Stimulated activated CD8-positive, alpha-beta memory T cell treated with anti-CD3 and anti-CD28 coated beads, Interleukin-12 subunit alpha, Interleukin-12 subunit beta, amount 100 ng/mL, for 24 hours (primary cell): ENCODE data around the gene FHOD3.
"Not testable (repeated sequence)": the region's sequence is repeated elsewhere in the genome, so short reads cannot be mapped to it uniquely, and the experiment has no call there.

Experiments
- DNase-seq: peaks from one replicate; pipeline ENCODE4 v3.0.0-alpha.2; 2020; ENCODE audit errors: extremely low read depth

The FHOD3 gene

GRCh38 chr18:36547544-36547943 is 250.0 kb downstream of the FHOD3 start:
- DNase-seq, result no peak

DNA sequence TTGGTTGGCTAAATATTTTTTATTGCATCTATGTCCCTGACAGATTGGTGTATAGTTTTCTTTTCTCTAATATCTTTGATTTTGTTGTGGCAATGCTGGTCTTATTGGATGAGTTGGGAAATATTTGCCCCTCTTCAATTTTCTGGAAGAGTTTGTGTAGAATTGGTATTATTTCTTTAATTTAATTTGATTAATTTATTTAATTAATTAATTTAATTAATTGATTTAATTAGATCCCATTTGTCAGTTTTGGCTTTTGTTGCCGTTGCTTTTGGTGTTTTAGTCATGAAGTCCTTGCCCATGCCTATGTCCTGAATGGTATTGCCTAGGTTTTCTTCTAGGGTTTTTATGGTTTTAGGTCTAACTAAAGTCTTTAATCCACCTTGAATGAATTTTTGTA is 253.8 kb downstream of the FHOD3 start:
- DNase-seq, result not testable (repeated sequence)

DNA sequence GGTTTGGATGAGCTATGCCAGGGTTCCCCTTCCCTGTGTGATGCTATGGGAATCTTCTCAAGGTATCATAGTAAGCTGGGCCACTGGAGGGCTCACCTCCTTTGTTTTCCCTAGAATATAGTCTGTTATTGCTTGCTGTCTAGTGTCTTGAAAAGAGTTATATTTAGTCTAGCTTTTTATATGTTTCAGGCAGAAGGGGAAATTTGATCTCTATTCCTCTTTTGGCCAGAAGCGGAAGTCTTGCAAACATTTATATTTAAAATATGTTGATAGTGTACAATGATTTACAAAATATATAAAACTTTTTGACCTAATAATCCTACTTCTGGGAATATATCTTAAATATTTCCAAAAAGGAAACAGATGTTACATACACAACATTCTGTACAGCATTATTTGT is 260.7 kb downstream of the FHOD3 start:
- no peak for DNase-seq

DNA sequence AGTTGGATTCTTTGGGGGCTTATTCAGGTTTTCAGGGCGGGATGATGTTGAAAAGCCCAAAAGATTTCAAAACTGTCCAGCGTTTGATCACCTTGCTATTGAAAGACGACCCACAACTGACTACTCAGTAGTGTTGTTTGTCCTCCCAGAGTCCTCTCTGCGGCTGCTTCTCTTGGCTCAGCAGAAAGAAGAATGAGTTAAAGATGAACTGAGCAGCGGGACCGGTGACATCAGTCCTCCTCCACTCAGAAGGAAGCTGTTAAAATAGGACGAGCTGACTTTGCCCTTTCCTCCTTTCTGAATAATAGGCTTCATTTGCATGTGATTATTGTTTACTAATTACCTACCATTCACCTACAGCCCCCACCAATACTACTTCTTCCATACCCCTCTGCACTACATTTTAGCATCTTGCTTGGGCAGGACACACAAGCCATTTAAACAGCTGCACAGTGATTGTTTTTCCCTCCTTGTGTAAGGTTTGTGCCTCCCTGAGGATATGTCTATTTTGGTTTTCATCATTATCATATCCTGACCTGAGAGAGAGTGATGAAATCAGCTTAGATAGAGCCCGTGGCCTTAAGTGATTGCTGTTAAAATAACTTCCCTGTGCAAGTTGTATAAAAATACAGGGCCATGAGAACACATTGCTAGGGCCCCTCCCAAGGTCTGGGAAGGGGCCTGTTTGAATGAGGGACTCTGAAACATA is 261.8 kb downstream of the FHOD3 start:
- no peak for DNase-seq

GRCh38 chr18:36560187-36560586 is 262.7 kb downstream of the FHOD3 start:
- DNase-seq, result no peak

DNA sequence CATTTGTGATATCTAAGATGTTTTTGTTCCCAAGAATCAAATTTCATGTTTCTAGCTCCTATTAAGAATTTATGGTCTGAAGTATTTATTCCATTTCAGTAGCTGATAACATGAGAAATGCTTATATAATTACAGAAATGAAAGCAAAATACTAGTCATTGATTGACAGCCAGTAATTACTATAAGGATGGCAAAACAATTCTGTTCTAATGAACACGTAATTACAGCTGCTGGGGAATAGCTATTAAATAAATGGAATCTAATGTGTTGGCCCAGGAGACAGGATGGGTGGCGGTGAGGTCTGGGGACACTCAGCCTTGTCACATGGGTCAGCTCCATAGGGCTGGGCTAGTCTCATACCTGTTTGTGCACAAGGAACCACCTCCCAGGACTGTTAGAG is 263.5 kb downstream of the FHOD3 start:
- DNase-seq, result no peak

GRCh38 chr18:36564841-36565240 is 267.3 kb downstream of the FHOD3 start:
- DNase-seq, result no peak

DNA sequence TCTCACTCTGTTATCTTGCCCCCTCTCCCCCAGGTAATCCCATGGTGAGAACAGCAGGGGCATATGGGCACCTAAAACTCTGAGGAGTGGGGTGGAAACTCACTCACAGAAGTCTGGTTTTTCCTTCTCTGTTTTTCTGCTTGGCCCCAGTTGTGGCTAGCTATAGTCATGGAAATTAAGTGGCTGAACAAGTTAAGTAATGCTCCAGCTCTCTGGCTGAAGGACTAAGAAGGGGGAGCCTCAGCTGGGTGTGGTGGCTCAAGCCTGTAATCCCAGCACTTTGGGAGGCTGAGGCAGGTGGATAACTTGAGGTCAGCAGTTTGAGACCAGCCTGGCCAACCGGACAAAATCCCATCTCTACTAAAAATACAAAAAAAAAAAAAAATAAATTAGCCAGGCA is 270.3 kb downstream of the FHOD3 start:
- no peak for DNase-seq

DNA sequence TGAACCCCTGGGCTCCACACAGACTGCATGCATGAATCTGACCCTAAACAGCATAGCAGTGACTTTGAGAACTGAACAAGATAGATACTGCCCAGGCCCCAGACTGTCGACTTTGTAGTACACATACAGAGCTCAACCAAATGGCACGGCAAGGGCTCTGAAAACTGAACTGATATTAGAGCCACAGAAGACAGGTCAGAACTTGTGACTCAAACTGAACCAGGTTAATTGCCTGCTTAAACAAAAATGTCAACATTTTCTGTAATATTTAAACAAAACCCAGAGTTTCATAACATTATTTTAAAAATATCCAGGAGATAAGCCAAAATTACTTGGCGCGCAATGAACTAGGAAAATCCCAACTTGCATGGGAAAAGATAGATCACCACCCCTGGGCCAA is 271.0 kb downstream of the FHOD3 start:
- DNase-seq, result no peak

DNA sequence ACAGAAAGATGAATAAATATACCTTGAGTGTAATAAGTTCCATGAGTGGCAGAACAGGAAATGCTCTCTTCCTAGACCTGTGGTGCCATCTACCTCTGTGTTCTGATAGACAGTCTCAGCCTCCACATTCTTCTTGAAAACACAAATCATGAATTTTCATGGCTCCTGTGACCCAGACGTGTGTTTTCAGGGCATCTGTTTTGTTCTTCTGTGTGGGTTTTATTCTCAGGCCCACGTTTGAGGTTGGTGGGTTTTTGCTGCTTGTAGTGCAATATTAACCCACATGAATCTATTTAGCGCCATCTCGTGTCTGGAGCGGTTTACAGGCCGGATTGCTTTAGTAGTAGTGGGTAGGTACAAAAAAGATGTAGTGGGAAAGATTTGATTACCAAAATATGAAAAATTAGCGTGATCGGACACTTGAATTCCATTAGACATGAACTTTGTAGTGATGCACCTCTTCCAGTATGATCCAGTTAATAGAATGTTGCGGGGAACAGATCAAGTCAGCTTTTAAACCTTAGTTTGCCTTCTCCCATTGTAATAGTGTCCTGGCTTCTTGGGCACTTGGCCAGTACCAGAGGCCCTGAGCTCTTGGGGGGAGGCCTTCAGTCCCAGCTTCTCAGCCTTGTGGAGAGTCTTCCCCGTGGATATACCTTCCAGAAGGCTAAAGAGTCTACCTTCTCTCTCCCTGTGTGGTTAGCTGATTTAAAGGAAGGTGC is 274.8 kb downstream of the FHOD3 start:
- DNase-seq, result no peak

- no peak for DNase-seq
Observed at GRCh38 chr18:36576339-36576738, 278.8 kb downstream of the FHOD3 start.

- DNase-seq, result no peak
Observed at GRCh38 chr18:36578871-36579710, 281.6 kb downstream of the FHOD3 start.

DNA sequence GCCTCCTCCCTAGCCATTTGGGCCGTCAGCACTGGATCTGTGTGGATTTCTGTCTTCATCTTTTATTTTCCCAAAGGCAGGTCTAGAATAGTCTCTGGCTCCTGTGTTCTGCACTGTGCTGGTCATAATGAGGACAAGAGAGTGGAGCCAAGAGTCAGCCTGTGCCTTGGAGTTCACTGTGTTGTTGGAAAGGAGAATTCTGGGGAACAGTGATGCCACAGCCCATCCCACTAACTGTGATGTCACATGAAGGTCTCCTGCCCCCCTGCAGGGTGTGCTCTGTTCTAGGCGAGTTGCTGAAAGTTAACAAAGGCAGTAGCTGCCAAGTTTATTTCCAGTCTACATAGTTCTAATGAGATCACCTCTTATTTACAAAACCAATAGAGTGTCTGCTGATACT is 282.8 kb downstream of the FHOD3 start:
- DNase-seq, result no peak

DNA sequence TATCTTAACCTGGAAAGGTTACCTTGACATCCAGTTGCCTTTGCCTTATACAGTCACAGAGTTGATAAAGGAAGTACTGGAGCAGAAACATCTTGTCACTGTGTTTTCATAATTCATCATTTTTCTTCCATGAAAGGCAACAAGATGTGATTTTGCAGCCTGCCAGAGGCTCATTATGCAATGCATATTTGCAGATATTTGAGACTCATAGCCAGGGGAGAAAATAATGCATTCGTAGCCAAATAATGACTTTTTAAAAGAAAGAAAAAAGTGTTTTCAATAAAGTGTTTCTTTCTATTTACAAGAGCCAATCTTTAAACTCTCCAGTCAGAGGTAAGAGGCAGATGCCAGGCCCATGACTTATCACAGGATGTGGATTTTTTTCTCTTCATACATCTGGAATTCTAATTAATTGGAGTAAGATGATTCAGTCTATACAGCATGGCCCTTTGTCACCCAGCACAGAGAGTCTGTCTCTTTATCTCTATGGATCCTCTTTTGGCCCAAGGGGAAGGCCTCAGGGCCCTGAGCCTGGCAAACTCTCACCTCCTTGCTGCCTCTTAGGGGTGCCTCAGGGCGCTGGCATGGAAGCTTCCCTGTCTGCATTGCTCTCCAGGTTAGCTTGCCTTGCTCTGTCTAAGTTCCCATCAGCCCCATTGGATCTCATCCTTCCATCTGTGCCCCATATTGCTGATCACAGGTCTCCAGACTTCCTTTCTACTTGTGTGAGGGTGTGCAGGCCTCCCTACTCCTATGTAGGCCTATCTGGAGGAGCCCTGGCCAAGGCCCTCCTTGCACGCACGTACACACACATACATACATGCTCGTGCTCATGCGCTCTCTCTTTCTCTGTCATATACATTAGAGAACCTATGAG is 283.6 kb downstream of the FHOD3 start:
- no peak for DNase-seq

- DNase-seq, result no peak
Observed at GRCh38 chr18:36582988-36583745, 285.7 kb downstream of the FHOD3 start.

GRCh38 chr18:36589857-36590543 is 292.5 kb downstream of the FHOD3 start:
- no peak for DNase-seq

GRCh38 chr18:36590621-36591580 is 293.4 kb downstream of the FHOD3 start:
- no peak for DNase-seq

DNA sequence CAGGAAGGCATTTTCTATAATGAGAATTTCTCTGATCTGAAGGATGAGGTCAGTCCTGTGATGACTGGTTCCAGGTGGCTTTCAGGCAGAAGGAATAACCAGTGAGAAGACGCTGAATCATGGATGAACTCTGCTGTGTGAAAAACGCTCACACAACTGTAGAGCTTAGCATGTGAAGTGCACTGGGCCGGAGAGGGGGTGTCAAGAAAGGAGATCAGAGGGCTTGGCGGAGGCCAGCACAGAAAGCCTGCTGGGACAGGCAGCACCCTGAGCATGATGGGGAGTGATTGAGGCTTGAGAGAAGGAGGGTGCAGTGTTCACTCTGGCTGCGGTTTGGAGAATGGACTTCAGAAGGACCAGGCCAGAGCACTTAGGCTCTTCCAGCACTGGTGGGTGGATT is 294.8 kb downstream of the FHOD3 start:
- DNase-seq, result no peak

DNA sequence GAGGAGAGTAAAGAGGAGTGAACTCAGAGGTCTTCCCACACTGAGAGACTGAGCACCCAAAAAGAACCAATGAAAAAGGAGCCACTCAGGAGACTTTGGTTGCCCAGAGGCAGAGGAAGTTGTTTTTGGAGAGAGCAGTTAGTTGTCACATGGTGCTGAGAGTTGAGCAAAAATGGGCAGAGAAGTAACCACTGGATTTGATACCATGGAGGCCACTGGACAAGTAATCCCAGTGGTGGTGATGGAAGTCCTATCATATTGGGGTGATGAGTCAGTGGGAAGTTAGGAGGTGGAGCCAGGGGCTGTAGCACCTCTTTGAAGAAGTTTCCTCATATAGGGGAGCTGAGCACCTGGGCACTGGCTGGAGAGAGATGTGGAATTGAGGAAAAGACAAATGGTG is 295.5 kb downstream of the FHOD3 start:
- DNase-seq, result no peak
